ENCODE data around the gene GLRX.
"Not testable (repeated sequence)": the region's sequence is repeated elsewhere in the genome, so short reads cannot be mapped to it uniquely, and the experiment has no call there.

GLRX gene

DNA sequence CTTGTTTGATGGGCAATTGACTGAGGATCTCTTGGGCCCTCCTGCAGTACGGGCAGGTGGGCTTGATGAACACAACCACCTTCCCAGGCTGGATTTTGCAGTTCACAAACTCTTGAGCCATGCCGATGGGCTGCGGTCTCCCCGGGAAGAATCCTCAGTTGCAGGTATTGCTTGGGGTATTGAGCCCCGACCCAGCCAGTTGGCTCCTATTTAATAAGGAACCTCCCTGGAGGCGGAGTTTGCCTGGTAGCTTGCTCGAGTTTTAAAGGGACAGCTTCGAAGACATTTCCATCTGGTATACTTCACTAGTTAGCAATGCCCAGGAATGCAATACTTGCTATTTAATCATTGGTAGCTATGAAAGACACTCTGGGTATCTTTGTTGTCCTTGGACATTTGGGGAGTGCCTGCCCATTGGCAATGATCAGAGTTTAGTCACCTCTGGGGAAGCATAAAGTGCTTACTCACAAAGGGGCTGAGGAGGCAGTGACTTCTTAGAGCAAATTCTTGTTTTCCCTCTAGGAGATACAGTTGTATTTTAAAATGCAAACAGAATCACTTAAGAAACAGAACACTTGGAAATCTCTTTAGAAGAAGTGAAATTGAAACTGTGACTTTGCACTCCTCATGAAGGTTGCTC is at the start of gene GLRX:
GLRX (minus strand) TSS at position 185 of the 640 bp plus-strand sequence; CDS start at position 121, 64 bp downstream.
- DNase-seq (ENCODE audit: low read depth) = peak; percentile 84

DNA sequence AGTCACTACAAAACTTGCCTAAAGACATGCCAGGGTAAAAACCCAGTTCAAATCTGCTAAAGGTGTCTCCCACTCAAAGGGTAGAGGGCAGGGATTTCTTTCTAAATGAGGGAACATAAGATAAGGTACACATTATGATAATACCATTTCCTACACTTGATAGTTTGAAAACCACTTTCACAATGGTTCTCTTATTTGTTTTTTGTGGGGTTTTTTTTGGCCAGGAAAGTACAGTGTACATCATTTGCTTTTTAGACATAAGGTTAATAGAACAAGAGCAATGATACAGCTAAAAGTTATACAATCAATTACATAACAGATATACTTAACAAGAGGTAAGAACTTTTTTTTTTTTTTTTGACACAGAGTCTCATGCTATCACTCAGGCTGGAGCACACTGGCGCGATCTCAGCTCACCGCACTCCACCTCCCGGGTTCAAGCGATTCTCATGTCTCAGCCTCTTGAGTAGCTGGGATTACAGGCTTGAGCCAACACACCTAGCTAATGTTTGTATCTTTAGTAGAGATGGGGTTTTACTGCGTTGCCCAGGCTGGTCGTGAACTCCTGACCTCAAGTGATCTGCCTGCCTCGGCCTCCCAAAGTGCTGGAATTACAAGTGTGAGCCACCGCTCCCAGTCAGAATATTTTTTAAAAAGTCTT is 48.8 kb upstream of the GLRX start:
- no peak for DNase-seq (ENCODE audit: low read depth)

- peak; percentile 84 for DNase-seq (ENCODE audit: low read depth)
Measured at GRCh38 chr5:95870105-95870672, 47.7 kb upstream of the GLRX start.

- not testable (repeated sequence) for DNase-seq (ENCODE audit: low read depth)
Measured at GRCh38 chr5:95869173-95869855, 46.8 kb upstream of the GLRX start.

- no peak for DNase-seq (ENCODE audit: low read depth)
Measured at GRCh38 chr5:95868136-95868535, 45.6 kb upstream of the GLRX start.

DNA sequence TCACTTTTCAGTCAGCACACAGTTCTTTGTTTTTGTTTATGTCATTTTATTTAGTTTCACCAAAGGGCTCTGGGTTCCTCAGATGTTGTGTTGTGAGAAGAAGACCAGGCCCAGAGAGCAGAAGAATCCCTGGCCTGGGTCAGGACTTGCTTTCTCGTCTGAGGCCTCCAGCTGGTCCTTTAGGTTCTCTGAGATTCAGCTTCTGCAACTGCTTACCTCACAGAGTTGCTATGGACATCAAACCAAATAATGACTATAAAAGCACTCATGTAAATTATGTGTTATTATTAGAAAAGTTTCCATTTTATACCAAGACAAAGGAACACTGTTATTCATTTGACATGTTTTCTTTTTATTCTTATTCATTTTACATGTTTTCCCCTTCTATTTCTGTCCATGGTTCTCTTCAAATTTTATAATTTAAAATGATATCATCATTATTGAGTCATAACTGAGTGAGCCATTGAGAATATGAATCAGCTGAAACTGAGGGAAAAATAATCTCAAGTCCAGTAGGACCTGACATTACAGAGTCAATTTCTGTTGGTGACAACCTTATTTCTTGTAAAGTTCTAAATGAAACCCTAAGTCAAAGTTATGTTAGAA is 44.0 kb upstream of the GLRX start:
- peak; percentile 43 for DNase-seq (ENCODE audit: low read depth)

- DNase-seq (ENCODE audit: low read depth) = no peak
Measured at GRCh38 chr5:95864944-95865504, 42.5 kb upstream of the GLRX start.

GRCh38 chr5:95864456-95864855 is 41.9 kb upstream of the GLRX start:
- peak; percentile 58 for DNase-seq (ENCODE audit: low read depth)

DNA sequence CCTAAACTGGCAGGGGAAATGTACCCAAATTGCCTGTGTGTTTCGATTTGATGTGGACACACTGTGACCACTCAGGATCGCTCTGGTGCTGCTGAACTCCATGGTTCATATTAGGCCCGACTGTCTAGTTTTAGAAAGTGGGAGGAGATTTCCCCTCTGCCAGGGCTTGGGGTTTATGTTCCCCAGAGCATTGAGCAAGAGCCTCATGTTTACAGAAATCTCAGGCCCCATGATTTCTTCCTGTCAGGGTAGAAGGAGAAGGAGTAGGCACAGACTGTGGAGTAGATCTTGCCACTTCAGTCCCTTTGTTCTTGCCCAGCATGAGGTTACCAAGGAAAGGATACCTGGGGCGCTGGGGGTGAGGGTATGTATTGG is 40.8 kb upstream of the GLRX start:
- peak; percentile 85 for DNase-seq (ENCODE audit: low read depth)

- DNase-seq (ENCODE audit: low read depth) = peak; percentile 51
Measured at GRCh38 chr5:95862671-95863382, 40.3 kb upstream of the GLRX start.

GRCh38 chr5:95861864-95862561 is 39.5 kb upstream of the GLRX start:
- peak; percentile 93 for DNase-seq (ENCODE audit: low read depth)

DNA sequence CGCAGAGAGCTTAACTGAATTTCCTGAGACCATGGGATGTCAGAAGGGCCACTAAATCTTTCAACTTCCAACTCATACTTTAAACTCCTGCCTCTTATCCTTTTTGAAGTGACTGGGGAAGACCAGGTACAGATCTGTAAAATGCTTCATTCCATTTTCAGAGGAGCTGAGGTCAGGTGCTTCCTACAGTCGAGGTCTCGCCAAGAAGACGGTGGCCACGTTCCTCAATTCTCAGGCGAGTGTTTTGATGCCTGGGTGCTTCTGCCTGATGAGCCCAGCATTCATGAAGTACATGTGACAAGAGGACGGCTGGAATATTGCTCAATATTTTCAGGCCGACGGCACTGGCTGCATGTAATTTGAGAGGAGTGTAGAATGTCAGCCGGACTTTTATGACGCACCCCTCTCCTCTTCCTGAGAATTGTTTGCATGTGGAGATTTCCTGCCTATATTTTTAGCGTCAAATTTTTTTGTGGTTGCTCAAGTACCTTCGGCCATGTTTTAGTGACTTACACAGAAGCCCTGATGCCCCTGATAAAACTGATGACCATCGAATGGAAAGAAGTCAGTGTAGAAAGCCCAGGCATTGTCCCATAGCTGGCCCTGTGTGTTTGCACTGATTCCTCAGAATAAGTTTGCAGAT is 38.8 kb upstream of the GLRX start:
- peak; percentile 98 for DNase-seq (ENCODE audit: low read depth)

- DNase-seq (ENCODE audit: low read depth) = no peak
Measured at GRCh38 chr5:95859661-95860060, 37.1 kb upstream of the GLRX start.

DNA sequence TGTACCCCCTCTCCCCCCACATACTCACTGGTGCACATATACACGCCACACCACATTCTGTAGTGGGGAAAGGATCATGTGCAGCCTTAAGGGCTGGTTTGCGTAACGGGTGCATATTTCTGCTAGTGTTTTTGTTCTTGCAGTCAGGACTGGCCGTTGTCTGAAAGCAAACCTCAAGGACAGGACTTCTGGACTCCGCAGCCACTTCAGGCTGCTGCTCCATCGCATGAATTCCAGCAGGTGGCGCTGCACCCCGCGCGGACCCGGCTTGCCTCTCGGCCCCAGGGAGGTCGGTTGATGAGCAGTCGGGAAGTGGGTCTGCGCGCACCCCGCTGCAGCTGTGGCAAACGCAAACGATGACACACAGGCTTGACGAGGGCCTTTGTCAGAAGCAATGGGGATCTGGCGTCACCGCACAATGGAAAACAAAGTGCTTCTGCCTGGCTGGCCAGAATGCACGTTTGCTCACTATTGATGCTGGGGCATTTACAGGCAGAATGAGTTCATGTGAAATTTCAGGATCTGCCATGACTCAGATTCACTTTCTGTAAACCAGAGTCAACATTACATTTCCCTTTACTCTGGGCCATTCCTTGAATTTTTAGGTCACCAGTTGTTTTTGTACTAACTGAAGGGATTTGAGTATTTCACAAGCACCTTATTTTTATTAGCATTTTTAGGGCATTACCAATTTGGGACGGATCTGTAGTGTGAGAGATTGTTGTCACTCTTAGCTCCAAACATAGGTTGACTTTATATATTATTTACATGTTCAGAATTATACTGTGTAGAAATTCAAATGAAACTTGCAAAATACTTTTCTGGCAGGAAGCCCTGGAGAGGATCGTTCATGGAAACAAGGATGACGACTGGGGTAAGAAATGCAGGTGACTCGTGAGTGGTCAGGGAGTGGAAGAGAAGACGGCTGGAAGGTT is 36.4 kb upstream of the GLRX start:
- DNase-seq (ENCODE audit: low read depth) = peak; percentile 98

GRCh38 chr5:95858023-95858461 is 35.5 kb upstream of the GLRX start:
- DNase-seq (ENCODE audit: low read depth) = peak; percentile 98

GRCh38 chr5:95857185-95857945 is 34.8 kb upstream of the GLRX start:
- DNase-seq (ENCODE audit: low read depth) = peak; percentile 96

GRCh38 chr5:95856501-95856981 is 34.0 kb upstream of the GLRX start:
- no peak for DNase-seq (ENCODE audit: low read depth)

DNA sequence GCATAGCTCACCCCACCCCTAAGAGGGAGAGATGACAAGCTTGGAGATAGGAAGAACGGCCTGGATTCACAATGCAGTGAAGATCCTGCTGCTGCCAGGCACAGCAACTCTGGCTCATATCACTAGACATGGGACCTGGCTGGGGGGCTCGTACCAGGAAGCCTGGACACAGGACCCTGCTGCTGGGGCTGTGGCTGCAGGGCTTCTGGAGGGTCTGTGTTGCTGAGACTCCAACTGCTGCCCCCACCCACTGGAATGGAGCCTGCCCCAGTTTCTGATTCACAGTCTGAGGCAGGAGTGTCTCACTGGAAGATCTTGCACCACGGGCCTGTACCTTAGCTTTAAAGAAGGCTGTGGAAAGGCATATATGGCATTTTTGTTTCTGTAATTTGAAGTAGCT is 31.0 kb upstream of the GLRX start:
- DNase-seq (ENCODE audit: low read depth) = no peak

All from amniotic epithelial cell (primary cell).